Astrocyte of the cerebellum (primary cell): ENCODE results near the gene TRIM22.
A peak's percentile ranks its signal among the peaks of the same experiment; 100 is the strongest.
"Not testable (repeated sequence)": the region's sequence is repeated elsewhere in the genome, so short reads cannot be mapped to it uniquely, and the experiment has no call there.

ENCODE experiments used
- DNase-seq: peaks from one replicate; pipeline ENCODE4 v3.0.0-alpha.2; 2011; ENCODE audit warnings: low read depth
- H3K4me3 ChIP-seq: 2 replicates; pipeline ENCODE4 v1.5.1; 2011; ENCODE audit warnings: mild to moderate bottlenecking, low read depth, low read length, moderate library complexity
- in situ Hi-C: cut with HindIII; loops from 2 replicates; pipeline ENCODE4 v1.10.0; 2017; ENCODE audit warnings: low sequenced_read_pairs
- TF ChIP-seq, protein P1 (sequence below): IDR thresholded peaks from 2 replicates; pipeline ENCODE4 v1.5.1; 2012; ENCODE audit warnings: low read length, low read depth, moderate library complexity, mild to moderate bottlenecking; ENCODE audit errors: missing control alignments

Gene TRIM22

GRCh38 chr11:5701055-5701577 lies 11.5 kb downstream of the TRIM22 start:
- in situ Hi-C loops, result no loop called here
- TF ChIP-seq, protein P1, sequence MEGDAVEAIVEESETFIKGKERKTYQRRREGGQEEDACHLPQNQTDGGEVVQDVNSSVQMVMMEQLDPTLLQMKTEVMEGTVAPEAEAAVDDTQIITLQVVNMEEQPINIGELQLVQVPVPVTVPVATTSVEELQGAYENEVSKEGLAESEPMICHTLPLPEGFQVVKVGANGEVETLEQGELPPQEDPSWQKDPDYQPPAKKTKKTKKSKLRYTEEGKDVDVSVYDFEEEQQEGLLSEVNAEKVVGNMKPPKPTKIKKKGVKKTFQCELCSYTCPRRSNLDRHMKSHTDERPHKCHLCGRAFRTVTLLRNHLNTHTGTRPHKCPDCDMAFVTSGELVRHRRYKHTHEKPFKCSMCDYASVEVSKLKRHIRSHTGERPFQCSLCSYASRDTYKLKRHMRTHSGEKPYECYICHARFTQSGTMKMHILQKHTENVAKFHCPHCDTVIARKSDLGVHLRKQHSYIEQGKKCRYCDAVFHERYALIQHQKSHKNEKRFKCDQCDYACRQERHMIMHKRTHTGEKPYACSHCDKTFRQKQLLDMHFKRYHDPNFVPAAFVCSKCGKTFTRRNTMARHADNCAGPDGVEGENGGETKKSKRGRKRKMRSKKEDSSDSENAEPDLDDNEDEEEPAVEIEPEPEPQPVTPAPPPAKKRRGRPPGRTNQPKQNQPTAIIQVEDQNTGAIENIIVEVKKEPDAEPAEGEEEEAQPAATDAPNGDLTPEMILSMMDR, result no peak
- DNase-seq, result no peak
- H3K4me3 ChIP-seq, result no peak overlapping the region

DNA sequence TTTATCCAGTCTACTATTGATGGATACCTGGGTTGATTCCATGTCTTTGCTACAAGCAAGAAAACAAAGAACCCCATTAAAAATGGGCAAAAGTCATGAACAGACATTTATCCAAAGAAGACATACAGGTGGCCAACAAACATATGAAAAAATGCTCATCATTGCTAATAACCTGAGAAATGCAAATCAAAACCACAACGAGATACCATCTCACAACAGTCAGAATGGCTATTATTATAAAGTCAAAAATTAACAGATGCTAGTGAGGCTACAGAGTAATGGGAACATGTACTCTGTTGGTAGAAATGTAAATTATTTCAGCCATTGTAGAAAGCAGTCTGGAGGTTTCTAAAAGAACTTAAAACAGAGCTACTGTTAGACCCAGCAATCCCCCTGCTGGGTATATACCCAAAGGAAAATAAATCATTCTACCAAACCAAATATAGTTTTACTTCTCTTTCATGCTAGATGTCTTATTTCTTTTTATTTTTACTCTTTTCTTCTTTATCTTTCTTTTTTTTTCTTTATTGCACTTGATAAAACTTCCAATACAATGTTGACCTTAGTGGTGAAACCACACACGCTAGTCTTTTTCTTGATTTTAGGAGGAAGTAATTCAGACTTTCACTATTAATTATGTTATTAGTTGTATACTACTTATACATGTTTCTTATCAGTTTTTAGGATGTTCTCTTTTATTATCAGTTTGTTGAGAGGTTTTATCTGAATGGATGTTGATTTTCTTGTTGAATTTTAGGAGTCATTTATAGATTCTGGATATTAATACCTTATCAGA lies 14.3 kb downstream of the TRIM22 start:
- in situ Hi-C loops, result no loop called here
- TF ChIP-seq, protein P1, result no peak
- no peak overlapping the region for H3K4me3 ChIP-seq
- no peak for DNase-seq

DNA sequence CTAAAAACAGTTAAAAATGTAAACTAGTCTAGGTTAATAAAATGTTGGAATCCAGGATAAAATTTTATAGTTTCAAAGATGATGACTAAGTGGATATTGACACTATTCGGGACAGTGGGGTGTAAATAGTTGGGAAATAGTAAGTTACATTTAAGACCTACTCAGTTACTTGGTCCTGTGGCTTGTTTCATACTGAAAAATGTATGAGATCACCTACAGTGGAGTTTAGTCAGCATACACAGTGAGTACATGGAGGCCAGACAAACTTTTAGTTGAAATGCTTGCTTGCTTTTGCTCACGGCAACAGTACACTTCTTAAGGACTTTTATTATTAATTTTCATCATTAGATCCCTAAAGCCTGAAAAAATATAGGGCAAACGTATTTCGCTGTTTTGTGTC lies 16.1 kb downstream of the TRIM22 start:
- TF ChIP-seq, protein P1, result no peak
- no peak for DNase-seq
- in situ Hi-C loops, result no loop called here
- no peak overlapping the region for H3K4me3 ChIP-seq

GRCh38 chr11:5712507-5712906 lies 22.9 kb downstream of the TRIM22 start:
- TF ChIP-seq, protein P1, result peak; percentile 33
- DNase-seq, result no peak
- H3K4me3 ChIP-seq, result no peak overlapping the region
- in situ Hi-C loops, result no loop called here

- TF ChIP-seq, protein P1, result no peak
- DNase-seq, result peak; percentile 37
- in situ Hi-C loops, result no loop called here
- H3K4me3 ChIP-seq, result no peak overlapping the region
Observed at GRCh38 chr11:5713695-5714094, 24.1 kb downstream of the TRIM22 start.

- H3K4me3 ChIP-seq, in situ Hi-C loops: not testable (repeated sequence)
Observed at GRCh38 chr11:5716518-5716917, 26.9 kb downstream of the TRIM22 start.

GRCh38 chr11:5719703-5720495 lies 30.3 kb downstream of the TRIM22 start:
- no peak overlapping the region for H3K4me3 ChIP-seq
- no peak for DNase-seq
- TF ChIP-seq, protein P1, result no peak
- in situ Hi-C loops, result no loop called here

More at GRCh38 chr11:5716518-5716917, 26.9 kb downstream of the TRIM22 start:
- DNase-seq, result not testable (repeated sequence)
